Measurements from ENCODE around the gene PDE2A. TPM values are rescaled to one million over a fixed set of nuclear protein-coding genes. Genes with fewer than 3 reads are reported as not detected.

The PDE2A gene
- total RNA-seq, 1 experiment from 2014 or later = 3.7 TPM

DNA sequence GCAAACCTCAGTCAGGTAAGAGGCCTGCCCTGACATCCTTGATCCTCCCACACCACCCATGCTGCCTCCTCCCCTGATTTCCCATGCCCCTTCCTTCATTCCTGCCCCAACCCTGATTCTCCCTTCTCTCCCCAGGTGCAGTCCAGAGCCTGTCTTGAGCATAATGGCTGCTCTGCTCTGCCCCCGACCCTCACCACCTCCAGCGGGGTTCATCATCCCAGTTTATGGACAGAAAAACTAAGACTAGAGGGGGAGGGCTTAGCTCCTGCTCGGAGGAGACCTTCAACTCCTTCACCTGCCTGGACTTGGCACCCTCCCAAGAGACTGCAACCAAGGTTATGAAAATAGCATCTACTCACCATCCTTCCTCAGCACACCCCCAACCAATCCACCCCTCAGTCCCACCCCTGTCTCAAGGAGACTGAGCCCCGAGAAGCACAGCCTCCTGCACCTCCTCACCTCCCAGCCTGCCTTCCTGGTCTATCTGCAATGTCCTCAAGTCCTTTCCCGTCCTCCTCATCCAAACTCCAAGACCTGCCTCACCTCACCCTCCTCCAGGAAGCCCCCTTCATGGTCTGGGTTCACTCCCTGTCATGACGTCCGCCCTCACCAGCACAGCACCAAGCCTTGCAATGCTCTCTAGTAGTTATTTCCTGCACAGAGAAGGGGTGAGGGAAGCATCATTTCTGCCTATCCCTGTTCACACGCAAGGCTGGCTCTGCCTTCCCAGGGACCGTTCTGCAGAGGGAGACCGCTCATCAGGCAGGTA is 103.1 kb downstream of the PDE2A start:
- Mint-ChIP-seq H3K36me3 (no peaks in the 10 kb centered on the region), H3K4me3 (no peak overlapping the region), H3K4me1 (peaks cover 4% of the 10 kb centered on the region; the same call in 1 of the 2 replicates), H3K27me3 (ENCODE audit: low read depth) (peaks cover 30% of the 10 kb centered on the region), H3K9me3 (peaks cover 3% of the 10 kb centered on the region; the same call in 1 of the 2 replicates), H3K27ac (no peak overlapping the region)
- CTCF ChIA-PET = interaction anchor here (1.5 kb wide), 1 partner anchor 99 kb away, joined by 4 read pairs; no protein-coding TSS in a partner anchor
- DNase-seq (ENCODE audit: low spot score) (no peak), ATAC-seq (no peak)
- POLR2A ChIA-PET = interaction anchor here (0.6 kb wide), 1 partner anchor 475 kb away, joined by 3 read pairs; no protein-coding TSS in a partner anchor
- TF ChIP-seq ESRRA (CRISPR knock-in tag; IDR thresholded peaks at IDR 0.05; ENCODE audit: borderline replicate concordance) (no peak), ZNF263 (CRISPR knock-in tag; IDR thresholded peaks at IDR 0.05; ENCODE audit: low read depth) (no peak), GRHL2 (CRISPR knock-in tag; IDR thresholded peaks at IDR 0.05; ENCODE audit: insufficient replicate concordance, severe bottlenecking) (no peak), NR2C2 (CRISPR knock-in tag; IDR thresholded peaks at IDR 0.05) (no peak)
- TF ChIP-seq, protein P1, sequence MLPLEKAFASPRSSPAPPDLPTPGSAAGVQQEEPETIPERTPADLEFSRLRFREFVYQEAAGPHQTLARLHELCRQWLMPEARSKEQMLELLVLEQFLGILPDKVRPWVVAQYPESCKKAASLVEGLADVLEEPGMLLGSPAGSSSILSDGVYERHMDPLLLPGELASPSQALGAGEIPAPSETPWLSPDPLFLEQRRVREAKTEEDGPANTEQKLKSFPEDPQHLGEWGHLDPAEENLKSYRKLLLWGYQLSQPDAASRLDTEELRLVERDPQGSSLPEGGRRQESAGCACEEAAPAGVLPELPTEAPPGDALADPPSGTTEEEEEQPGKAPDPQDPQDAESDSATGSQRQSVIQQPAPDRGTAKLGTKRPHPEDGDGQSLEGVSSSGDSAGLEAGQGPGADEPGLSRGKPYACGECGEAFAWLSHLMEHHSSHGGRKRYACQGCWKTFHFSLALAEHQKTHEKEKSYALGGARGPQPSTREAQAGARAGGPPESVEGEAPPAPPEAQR (CRISPR knock-in tag; IDR thresholded peaks at IDR 0.05) = no peak

DNA sequence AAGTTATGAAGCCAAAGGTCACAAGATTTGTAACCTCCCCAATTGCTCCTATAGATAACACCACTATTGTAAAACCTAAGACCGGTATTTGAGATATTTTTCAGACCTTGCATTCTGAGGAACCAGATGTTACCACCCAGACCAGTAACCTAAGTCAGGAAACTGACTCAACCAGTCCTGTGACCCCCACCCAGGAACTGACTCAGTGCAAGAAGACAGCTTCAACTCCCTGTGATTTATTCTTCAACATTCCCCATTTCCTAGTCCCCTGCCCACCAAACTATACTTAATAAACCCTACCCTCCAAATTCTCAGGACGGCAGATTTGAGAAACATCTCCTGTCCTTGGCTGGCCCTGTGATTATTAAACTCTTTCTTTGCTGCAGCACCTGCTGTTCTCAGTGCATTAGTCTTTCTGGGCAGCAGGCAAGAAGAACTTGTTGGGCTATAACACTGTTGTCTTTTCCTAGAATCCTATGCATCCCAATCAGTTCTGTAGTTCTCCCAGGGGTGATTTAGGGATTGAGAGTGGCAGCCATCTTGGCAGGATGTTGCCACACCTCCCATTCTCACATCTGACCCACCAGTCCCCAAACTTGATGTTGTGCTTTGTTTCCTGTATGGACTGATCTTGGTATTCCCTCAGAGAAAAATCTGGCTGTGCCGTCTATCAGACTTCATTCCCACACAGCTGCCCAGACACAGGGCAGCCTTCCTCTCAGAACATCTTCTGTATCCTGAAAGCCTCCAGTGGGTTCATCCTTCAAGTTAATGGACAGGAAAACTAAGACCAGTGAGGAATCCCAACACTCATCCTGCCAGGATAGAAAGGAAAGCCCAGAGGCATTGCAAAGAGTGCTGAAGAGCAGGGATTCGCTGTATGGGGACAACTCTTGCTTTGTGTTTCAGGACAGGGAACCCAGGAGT is 104.0 kb downstream of the PDE2A start:
- Mint-ChIP-seq H3K9me3 (peaks cover 3% of the 10 kb centered on the region; the same call in 1 of the 2 replicates), H3K27me3 (ENCODE audit: low read depth) (peaks cover 30% of the 10 kb centered on the region), H3K4me1 (peaks cover 4% of the 10 kb centered on the region; the same call in 1 of the 2 replicates), H3K4me3 (no peak overlapping the region), H3K36me3 (no peaks in the 10 kb centered on the region), H3K27ac (no peak overlapping the region)
- ChIA-PET CTCF (interaction anchor here (1.5 kb wide), 1 partner anchor 99 kb away, joined by 4 read pairs; no protein-coding TSS in a partner anchor), POLR2A (interaction anchor here (0.6 kb wide), 1 partner anchor 476 kb away, joined by 3 read pairs; no protein-coding TSS in a partner anchor)
- DNase-seq (ENCODE audit: low spot score) = no peak
- no peak for ATAC-seq
- TF ChIP-seq, protein P2, sequence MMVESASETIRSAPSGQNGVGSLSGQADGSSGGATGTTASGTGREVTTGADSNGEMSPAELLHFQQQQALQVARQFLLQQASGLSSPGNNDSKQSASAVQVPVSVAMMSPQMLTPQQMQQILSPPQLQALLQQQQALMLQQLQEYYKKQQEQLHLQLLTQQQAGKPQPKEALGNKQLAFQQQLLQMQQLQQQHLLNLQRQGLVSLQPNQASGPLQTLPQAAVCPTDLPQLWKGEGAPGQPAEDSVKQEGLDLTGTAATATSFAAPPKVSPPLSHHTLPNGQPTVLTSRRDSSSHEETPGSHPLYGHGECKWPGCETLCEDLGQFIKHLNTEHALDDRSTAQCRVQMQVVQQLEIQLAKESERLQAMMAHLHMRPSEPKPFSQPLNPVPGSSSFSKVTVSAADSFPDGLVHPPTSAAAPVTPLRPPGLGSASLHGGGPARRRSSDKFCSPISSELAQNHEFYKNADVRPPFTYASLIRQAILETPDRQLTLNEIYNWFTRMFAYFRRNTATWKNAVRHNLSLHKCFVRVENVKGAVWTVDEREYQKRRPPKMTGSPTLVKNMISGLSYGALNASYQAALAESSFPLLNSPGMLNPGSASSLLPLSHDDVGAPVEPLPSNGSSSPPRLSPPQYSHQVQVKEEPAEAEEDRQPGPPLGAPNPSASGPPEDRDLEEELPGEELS (CRISPR knock-in tag; IDR thresholded peaks at IDR 0.05) = no peak
- TF ChIP-seq, protein P3, sequence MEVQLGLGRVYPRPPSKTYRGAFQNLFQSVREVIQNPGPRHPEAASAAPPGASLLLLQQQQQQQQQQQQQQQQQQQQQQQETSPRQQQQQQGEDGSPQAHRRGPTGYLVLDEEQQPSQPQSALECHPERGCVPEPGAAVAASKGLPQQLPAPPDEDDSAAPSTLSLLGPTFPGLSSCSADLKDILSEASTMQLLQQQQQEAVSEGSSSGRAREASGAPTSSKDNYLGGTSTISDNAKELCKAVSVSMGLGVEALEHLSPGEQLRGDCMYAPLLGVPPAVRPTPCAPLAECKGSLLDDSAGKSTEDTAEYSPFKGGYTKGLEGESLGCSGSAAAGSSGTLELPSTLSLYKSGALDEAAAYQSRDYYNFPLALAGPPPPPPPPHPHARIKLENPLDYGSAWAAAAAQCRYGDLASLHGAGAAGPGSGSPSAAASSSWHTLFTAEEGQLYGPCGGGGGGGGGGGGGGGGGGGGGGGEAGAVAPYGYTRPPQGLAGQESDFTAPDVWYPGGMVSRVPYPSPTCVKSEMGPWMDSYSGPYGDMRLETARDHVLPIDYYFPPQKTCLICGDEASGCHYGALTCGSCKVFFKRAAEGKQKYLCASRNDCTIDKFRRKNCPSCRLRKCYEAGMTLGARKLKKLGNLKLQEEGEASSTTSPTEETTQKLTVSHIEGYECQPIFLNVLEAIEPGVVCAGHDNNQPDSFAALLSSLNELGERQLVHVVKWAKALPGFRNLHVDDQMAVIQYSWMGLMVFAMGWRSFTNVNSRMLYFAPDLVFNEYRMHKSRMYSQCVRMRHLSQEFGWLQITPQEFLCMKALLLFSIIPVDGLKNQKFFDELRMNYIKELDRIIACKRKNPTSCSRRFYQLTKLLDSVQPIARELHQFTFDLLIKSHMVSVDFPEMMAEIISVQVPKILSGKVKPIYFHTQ (CRISPR knock-in tag; IDR thresholded peaks at IDR 0.05) = no peak
- no peak for TF ChIP-seq GTF2I (CRISPR knock-in tag; conservative IDR thresholded peaks at IDR 0.05)
- TF ChIP-seq, protein P4, sequence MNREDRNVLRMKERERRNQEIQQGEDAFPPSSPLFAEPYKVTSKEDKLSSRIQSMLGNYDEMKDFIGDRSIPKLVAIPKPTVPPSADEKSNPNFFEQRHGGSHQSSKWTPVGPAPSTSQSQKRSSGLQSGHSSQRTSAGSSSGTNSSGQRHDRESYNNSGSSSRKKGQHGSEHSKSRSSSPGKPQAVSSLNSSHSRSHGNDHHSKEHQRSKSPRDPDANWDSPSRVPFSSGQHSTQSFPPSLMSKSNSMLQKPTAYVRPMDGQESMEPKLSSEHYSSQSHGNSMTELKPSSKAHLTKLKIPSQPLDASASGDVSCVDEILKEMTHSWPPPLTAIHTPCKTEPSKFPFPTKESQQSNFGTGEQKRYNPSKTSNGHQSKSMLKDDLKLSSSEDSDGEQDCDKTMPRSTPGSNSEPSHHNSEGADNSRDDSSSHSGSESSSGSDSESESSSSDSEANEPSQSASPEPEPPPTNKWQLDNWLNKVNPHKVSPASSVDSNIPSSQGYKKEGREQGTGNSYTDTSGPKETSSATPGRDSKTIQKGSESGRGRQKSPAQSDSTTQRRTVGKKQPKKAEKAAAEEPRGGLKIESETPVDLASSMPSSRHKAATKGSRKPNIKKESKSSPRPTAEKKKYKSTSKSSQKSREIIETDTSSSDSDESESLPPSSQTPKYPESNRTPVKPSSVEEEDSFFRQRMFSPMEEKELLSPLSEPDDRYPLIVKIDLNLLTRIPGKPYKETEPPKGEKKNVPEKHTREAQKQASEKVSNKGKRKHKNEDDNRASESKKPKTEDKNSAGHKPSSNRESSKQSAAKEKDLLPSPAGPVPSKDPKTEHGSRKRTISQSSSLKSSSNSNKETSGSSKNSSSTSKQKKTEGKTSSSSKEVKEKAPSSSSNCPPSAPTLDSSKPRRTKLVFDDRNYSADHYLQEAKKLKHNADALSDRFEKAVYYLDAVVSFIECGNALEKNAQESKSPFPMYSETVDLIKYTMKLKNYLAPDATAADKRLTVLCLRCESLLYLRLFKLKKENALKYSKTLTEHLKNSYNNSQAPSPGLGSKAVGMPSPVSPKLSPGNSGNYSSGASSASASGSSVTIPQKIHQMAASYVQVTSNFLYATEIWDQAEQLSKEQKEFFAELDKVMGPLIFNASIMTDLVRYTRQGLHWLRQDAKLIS (CRISPR knock-in tag; IDR thresholded peaks at IDR 0.05; ENCODE audit: borderline replicate concordance) = no peak
- TF ChIP-seq, protein P5, sequence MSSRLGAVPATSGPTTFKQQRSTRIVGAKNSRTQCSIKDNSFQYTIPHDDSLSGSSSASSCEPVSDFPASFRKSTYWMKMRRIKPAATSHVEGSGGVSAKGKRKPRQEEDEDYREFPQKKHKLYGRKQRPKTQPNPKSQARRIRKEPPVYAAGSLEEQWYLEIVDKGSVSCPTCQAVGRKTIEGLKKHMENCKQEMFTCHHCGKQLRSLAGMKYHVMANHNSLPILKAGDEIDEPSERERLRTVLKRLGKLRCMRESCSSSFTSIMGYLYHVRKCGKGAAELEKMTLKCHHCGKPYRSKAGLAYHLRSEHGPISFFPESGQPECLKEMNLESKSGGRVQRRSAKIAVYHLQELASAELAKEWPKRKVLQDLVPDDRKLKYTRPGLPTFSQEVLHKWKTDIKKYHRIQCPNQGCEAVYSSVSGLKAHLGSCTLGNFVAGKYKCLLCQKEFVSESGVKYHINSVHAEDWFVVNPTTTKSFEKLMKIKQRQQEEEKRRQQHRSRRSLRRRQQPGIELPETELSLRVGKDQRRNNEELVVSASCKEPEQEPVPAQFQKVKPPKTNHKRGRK (CRISPR knock-in tag; IDR thresholded peaks at IDR 0.05; ENCODE audit: borderline replicate concordance) = no peak
- TF ChIP-seq, protein P6, sequence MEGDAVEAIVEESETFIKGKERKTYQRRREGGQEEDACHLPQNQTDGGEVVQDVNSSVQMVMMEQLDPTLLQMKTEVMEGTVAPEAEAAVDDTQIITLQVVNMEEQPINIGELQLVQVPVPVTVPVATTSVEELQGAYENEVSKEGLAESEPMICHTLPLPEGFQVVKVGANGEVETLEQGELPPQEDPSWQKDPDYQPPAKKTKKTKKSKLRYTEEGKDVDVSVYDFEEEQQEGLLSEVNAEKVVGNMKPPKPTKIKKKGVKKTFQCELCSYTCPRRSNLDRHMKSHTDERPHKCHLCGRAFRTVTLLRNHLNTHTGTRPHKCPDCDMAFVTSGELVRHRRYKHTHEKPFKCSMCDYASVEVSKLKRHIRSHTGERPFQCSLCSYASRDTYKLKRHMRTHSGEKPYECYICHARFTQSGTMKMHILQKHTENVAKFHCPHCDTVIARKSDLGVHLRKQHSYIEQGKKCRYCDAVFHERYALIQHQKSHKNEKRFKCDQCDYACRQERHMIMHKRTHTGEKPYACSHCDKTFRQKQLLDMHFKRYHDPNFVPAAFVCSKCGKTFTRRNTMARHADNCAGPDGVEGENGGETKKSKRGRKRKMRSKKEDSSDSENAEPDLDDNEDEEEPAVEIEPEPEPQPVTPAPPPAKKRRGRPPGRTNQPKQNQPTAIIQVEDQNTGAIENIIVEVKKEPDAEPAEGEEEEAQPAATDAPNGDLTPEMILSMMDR (IDR thresholded peaks at IDR 0.05) = no peak
- no peak for TF ChIP-seq ZNF317 (CRISPR knock-in tag; IDR thresholded peaks at IDR 0.05; ENCODE audit: borderline replicate concordance, low read depth)
- TF ChIP-seq, protein P7, sequence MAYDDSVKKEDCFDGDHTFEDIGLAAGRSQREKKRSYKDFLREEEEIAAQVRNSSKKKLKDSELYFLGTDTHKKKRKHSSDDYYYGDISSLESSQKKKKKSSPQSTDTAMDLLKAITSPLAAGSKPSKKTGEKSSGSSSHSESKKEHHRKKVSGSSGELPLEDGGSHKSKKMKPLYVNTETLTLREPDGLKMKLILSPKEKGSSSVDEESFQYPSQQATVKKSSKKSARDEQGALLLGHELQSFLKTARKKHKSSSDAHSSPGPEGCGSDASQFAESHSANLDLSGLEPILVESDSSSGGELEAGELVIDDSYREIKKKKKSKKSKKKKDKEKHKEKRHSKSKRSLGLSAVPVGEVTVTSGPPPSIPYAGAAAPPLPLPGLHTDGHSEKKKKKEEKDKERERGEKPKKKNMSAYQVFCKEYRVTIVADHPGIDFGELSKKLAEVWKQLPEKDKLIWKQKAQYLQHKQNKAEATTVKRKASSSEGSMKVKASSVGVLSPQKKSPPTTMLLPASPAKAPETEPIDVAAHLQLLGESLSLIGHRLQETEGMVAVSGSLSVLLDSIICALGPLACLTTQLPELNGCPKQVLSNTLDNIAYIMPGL (CRISPR knock-in tag; IDR thresholded peaks at IDR 0.05) = no peak
- no peak for TF ChIP-seq KAT7 (CRISPR knock-in tag; IDR thresholded peaks at IDR 0.05; ENCODE audit: borderline replicate concordance)

Data from WTC11 (cell line).